HepG2 (cell line): ENCODE measurements around the gene GSK3B. TPM values are rescaled to one million over a fixed set of nuclear protein-coding genes. Genes with fewer than 3 reads are reported as not detected.

ENCODE experiments used
- ATAC-seq: fragments of 200-7000 bp; cut with Tn5 transposase; 3 replicates; pipeline ENCODE4 v1.9.1; 2020; ENCODE audit warnings: mild to moderate bottlenecking, moderate library complexity
- BruUV-seq: library from RNA; stranded (reverse); fragments of 400-500 nt; replicated peaks from 2 replicates; lab custom pipeline; 2021; lab: Mats Ljungman, UMichigan
- CTCF ChIA-PET: fragments of 300-600 bp; formaldehyde crosslinking; extraction: SDS; loops from one replicate; lab custom pipeline; 2021; ENCODE audit warnings: low total read pairs, inconsistent platforms, low intra/inter-chr PET ratio; lab: Yijun Ruan, JAX
- POLR2A ChIA-PET: fragments of 350-600 bp; sonication (Branson Sonifier 250); formaldehyde crosslinking; loops from one replicate; lab custom pipeline; 2020; ENCODE audit warnings: antibody characterized with exemption, inconsistent platforms; lab: Yijun Ruan, JAX
- DNase-seq: peaks from one replicate; pipeline ENCODE4 v3.0.0-alpha.2; 2015; ENCODE audit warnings: low spot score
- FAIRE-seq: peaks from 3 replicates; lab custom pipeline; 2011; peaks lifted over from hg19 to GRCh38; lab: Jason Lieb, UNC
- H2AFZ ChIP-seq: one replicate; pipeline ENCODE4 v1.6.1; 2011; ENCODE audit warnings: low read length, inconsistent platforms
- H3K27ac ChIP-seq: fragments of 300-600 bp; 3 replicates; pipeline ENCODE4 v1.8.0; 2011; ENCODE audit warnings: mixed run types, mild to moderate bottlenecking, mixed read lengths, low read length, inconsistent platforms; ENCODE audit not compliant: insufficient read depth; ENCODE audit errors: extremely low read length
- H3K27me3 ChIP-seq, 2 experiments: fragments of 200-600 bp in 1 of 2; 2 replicates in 1 of 2; 3 replicates in 1 of 2; pipeline versions ENCODE4 v1.6.0 to v1.8.0; 2011; ENCODE audit warnings: low read length in 2 of 2, mild to moderate bottlenecking in 2 of 2, moderate library complexity in 2 of 2, inconsistent platforms in 1 of 2; ENCODE audit not compliant: insufficient read depth in 2 of 2, control insufficient read depth in 1 of 2
- H3K36me3 ChIP-seq, 2 experiments: fragments of 200-600 bp in 1 of 2; replicated peaks in 1 of 2; 2 replicates in 1 of 2; 3 replicates in 1 of 2; pipeline versions ENCODE4 v1.5.1 to v1.8.0; 2011; ENCODE audit warnings: low read length in 2 of 2, inconsistent platforms in 1 of 2; ENCODE audit not compliant: insufficient read depth in 2 of 2, control insufficient read depth in 1 of 2
- H3K4me1 ChIP-seq: 2 replicates; pipeline ENCODE4 v1.5.1; 2012; ENCODE audit warnings: low read length, inconsistent platforms; ENCODE audit not compliant: insufficient read depth
- H3K4me2 ChIP-seq: 2 replicates; pipeline ENCODE4 v1.6.0; 2011; ENCODE audit warnings: low read depth, low read length, inconsistent platforms
- H3K4me3 ChIP-seq, 3 experiments: fragments of 200-600 bp in 1 of 3; sonication (generic), shearing (Covaris generic) in 1 of 3; replicated peaks in 1 of 3; 2 replicates each; pipeline ENCODE4 v1.5.1; 2011 to 2016; ENCODE audit warnings: low read length in 3 of 3, inconsistent platforms in 2 of 3, low read depth in 2 of 3, mild to moderate bottlenecking in 2 of 3, control low read depth in 1 of 3, mixed read lengths in 1 of 3; ENCODE audit not compliant: insufficient read depth in 1 of 3
- H3K79me2 ChIP-seq: one replicate; pipeline ENCODE4 v1.6.1; 2011; ENCODE audit warnings: low read length, inconsistent platforms; ENCODE audit not compliant: insufficient read depth
- H3K9ac ChIP-seq: 2 replicates; pipeline ENCODE4 v1.6.0; 2011; ENCODE audit warnings: mild to moderate bottlenecking, low read depth, low read length, inconsistent platforms; ENCODE audit not compliant: insufficient read depth
- H3K9me3 ChIP-seq: 2 replicates; pipeline ENCODE4 v1.5.1; 2012; ENCODE audit warnings: mild to moderate bottlenecking, low read length
- H4K20me1 ChIP-seq: 2 replicates; pipeline ENCODE4 v1.6.0; 2011; ENCODE audit warnings: inconsistent platforms, mild to moderate bottlenecking, low read length, moderate library complexity; ENCODE audit not compliant: insufficient read depth
- ARNT2 ChIP-seq: sonication (generic); formaldehyde crosslinking; IDR thresholded peaks from 2 replicates; pipeline ENCODE4 v1.8.0; 2022; ENCODE audit warnings: mild to moderate bottlenecking, low read depth, missing genetic modification reagents, moderate library complexity
- ARNTL ChIP-seq: sonication (generic); formaldehyde crosslinking; IDR thresholded peaks from 2 replicates; pipeline ENCODE4 v1.4.0; 2020; ENCODE audit warnings: mild to moderate bottlenecking, missing genetic modification reagents
- GZF1 ChIP-seq: sonication (generic); formaldehyde crosslinking; IDR thresholded peaks from 2 replicates; pipeline ENCODE4 v1.5.1; 2020; ENCODE audit warnings: mild to moderate bottlenecking, missing genetic modification reagents
- HIVEP1 ChIP-seq: sonication (generic); formaldehyde crosslinking; IDR thresholded peaks from 2 replicates; pipeline ENCODE4 v1.4.0; 2020; ENCODE audit warnings: mild to moderate bottlenecking, missing genetic modification reagents
- JUND ChIP-seq: sonication (generic); formaldehyde crosslinking; IDR thresholded peaks from 2 replicates; pipeline ENCODE4 v1.8.0; 2022; ENCODE audit warnings: mild to moderate bottlenecking, missing genetic modification reagents
- KDM5A ChIP-seq: fragments of 200-600 bp; sonication (generic); IDR thresholded peaks from 2 replicates; pipeline ENCODE4 v1.7.0; 2018; ENCODE audit warnings: antibody characterized with exemption, mild to moderate bottlenecking, low read length, borderline replicate concordance
- MTF2 ChIP-seq: sonication (generic); formaldehyde crosslinking; IDR thresholded peaks from 2 replicates; pipeline ENCODE4 v1.5.0; 2020; ENCODE audit warnings: missing genetic modification reagents, borderline replicate concordance
- PHF8 ChIP-seq: sonication (generic); formaldehyde crosslinking; IDR thresholded peaks from 2 replicates; pipeline ENCODE4 v1.5.0; 2020; ENCODE audit warnings: missing genetic modification reagents
- SMYD3 ChIP-seq: sonication (generic); formaldehyde crosslinking; IDR thresholded peaks from 2 replicates; pipeline ENCODE4 v1.8.1; 2023; ENCODE audit warnings: mild to moderate bottlenecking, missing genetic modification reagents
- SOX6 ChIP-seq, 2 experiments: fragments of 450-650 bp in 1 of 2; sonication (generic) in 1 of 2; formaldehyde crosslinking in 1 of 2; IDR thresholded peaks; 2 replicates each; pipeline versions ENCODE4 v1.4.0 to v1.6.1; 2017 to 2020; ENCODE audit warnings: antibody characterized with exemption in 1 of 2, mild to moderate bottlenecking in 1 of 2, missing genetic modification reagents in 1 of 2
- TBX2 ChIP-seq: sonication (generic); formaldehyde crosslinking; IDR thresholded peaks from 2 replicates; pipeline ENCODE4 v1.5.0; 2020; ENCODE audit warnings: missing genetic modification reagents, mild to moderate bottlenecking, borderline replicate concordance
- ZMYM4 ChIP-seq: sonication (generic); formaldehyde crosslinking; IDR thresholded peaks from 2 replicates; pipeline ENCODE4 v1.8.1; 2023; ENCODE audit warnings: mild to moderate bottlenecking, missing genetic modification reagents
- ZNF557 ChIP-seq: sonication (generic); formaldehyde crosslinking; IDR thresholded peaks from 2 replicates; pipeline ENCODE4 v1.4.0; 2020; ENCODE audit warnings: missing genetic modification reagents
- WGBS: methylation state at CpG from one replicate; pipeline ENCODE4 v1.1.6; 2017; ENCODE audit warnings: low lambda C conversion rate; 5-methylcytosine and 5-hydroxymethylcytosine counted together
- in situ Hi-C: cut with HindIII; loops from 2 replicates; pipeline ENCODE4 v1.10.0; 2017; ENCODE audit warnings: low pct_unique_long_range_greater_than_20kb; ENCODE audit not compliant: extremely low pct_ligation_motif_present
- intact Hi-C: fragments of 100-400 bp; cut with micrococcal nuclease; formaldehyde crosslinking; loops from one replicate; pipeline ENCODE4 v1.10.0; 2022; ENCODE audit not compliant: unreplicated experiment
- polyA plus RNA-seq, 8 experiments: library from polyadenylated mRNA; depleted of rRNA in 3 of 8; stranded (reverse) in 7 of 8; unstranded in 1 of 8; fragments of >200 nt; fragmentation: Illumina TruSeq in 4 of 8; extraction: Trizol in 4 of 8; gene quantifications; 2 replicates each; pipeline versions ENCODE4 v1.2.1 to v1.2.3, GENCODE V29; 2011 to 2016; ENCODE audit warnings: low read depth in 4 of 8, missing spikeins in 1 of 8, mixed read lengths in 1 of 8; ENCODE audit not compliant: insufficient read depth in 1 of 8
- total RNA-seq, 5 experiments: library from RNA; depleted of rRNA; stranded (reverse); fragments of >200 nt; fragmentation: Illumina TruSeq; extraction: Trizol; gene quantifications; 2 replicates each; pipeline ENCODE4 v1.2.3, GENCODE V29; 2016; ENCODE audit warnings: low read depth in 1 of 5

Gene GSK3B
- total and polyA plus RNA-seq, 2 of the 13 experiments (the other 11 are each of a cell fraction or from before 2014, with no cell fraction given): 22.3 to 30.1 TPM

DNA sequence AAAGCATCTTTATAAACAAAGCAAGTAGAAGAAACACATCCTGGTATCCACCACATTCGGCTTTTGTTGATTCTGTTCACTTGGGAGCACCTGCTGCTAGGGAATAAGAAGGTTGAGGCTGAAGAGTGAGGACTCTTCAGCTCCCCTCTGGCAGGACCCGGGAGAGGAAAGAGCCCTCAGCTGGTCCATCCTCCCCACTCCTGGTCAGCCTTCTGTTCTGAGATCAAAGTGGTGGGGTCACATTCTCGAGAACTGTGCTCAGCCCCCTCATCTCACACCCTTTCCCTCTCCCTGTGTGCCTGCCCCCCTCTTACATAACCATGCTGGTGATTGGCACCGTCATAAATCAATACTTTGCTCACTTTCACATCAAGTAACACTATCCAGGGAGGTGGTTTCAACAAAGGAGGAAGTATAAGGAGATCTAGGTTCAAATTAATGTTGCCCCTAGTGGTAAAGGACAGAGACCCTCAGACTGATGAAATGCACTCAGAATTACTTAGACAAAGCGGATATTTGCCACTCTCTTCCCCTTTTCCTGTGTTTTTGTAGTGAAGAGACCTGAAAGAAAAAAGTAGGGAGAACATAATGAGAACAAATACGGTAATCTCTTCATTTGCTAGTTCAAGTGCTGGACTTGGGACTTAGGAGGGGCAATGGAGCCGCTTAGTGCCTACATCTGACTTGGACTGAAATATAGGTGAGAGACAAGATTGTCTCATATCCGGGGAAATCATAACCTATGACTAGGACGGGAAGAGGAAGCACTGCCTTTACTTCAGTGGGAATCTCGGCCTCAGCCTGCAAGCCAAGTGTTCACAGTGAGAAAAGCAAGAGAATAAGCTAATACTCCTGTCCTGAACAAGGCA, 312.7 kb downstream of the GSK3B start, which contains the start of gene NR1I2 (continued):
- TF ChIP-seq GZF1: peak; percentile 98
- TF ChIP-seq PHF8 (CRISPR knock-in tag): peak; percentile 31; the same call in 1 of the 2 replicates
- no peak for TF ChIP-seq ARNTL (CRISPR knock-in tag)
- no peak for TF ChIP-seq JUND
- TF ChIP-seq ZMYM4 (CRISPR knock-in tag): peak; percentile 20; the same call in 1 of the 2 replicates
- TF ChIP-seq SOX6 (IDR thresholded peaks at IDR 0.05): no peak
- peak; percentile 17; the same call in 1 of the 2 replicates for TF ChIP-seq SOX6 (CRISPR knock-in tag; IDR thresholded peaks at IDR 0.05)

- WGBS: 31% methylated on average over 2 of the region's 2 CpGs
- Histone ChIP-seq H3K27me3 (no peaks in the 10 kb centered on the region), H3K27ac (no peak overlapping the region), H3K4me3 (no peak overlapping the region), H3K4me2 (peak overlapping the region; percentile 35; the same call in 1 of the 2 replicates), H2AFZ (no peak overlapping the region), H4K20me1 (no peaks in the 10 kb centered on the region), H3K9me3 (no peaks in the 10 kb centered on the region), H3K79me2 (no peaks in the 10 kb centered on the region), H3K9ac (no peak overlapping the region), H3K4me1 (peaks cover 51% of the 10 kb centered on the region), H3K36me3 (no peaks in the 10 kb centered on the region)
- intact Hi-C loops (loop anchor here (2.0 to 5.0 kb wide), 2 partner anchors 15 to 42 kb away; no protein-coding TSS in a partner anchor), in situ Hi-C loops (no loop called here)
- TF ChIP-seq TBX2 (CRISPR knock-in tag): no peak
- TF ChIP-seq SMYD3 (CRISPR knock-in tag): no peak
- no peak for TF ChIP-seq ZNF557
- TF ChIP-seq KDM5A: no peak
- TF ChIP-seq MTF2 (CRISPR knock-in tag): no peak
- no peak for TF ChIP-seq ARNTL (CRISPR knock-in tag)
- no peak for TF ChIP-seq ARNT2 (CRISPR knock-in tag)
- no peak for TF ChIP-seq HIVEP1
- DNase-seq (no peak), ATAC-seq (no peak), FAIRE-seq (no peak)
- ChIA-PET CTCF (interaction anchor here (1.1 kb wide), 1 partner anchor 41 kb away, joined by 3 read pairs; no protein-coding TSS in a partner anchor), POLR2A (interaction anchor here (1.1 to 5.8 kb wide), 3 partner anchors 15 to 281 kb away, joined by 4 to 69 read pairs (median 15); partner anchors contain the start of gene TIMMDC1)
- no TSS peak for BruUV-seq
These were observed 314.4 kb downstream of the GSK3B start for GRCh38 chr3:119779731-119780383.
